Motor neuron (in vitro differentiated cells): ENCODE results near the gene PDE4B. TPM values are rescaled to one million over a fixed set of nuclear protein-coding genes. Genes with fewer than 3 reads are reported as not detected.
A peak's percentile ranks its signal among the peaks of the same experiment; 100 is the strongest.

Experiments used
- ATAC-seq, 8 experiments: fragments of 200-7000 bp; cut with Tn5 transposase; replicated peaks in 6 of 8; 2 replicates each; pipeline ENCODE4 v1.8.0; 2021; ENCODE audit warnings: mild to moderate bottlenecking in 8 of 8, moderate library complexity in 8 of 8
- H3K27ac ChIP-seq, 2 donors: fragments of 250-450 bp; sonication (Bioruptor Pico); 2 replicates each; pipeline ENCODE4 v1.9.0; 2021; ENCODE audit warnings: antibody characterized with exemption in 2 of 2, mild to moderate bottlenecking in 2 of 2, moderate library complexity in 1 of 2
- H3K4me1 ChIP-seq, 2 donors: fragments of 250-450 bp; sonication (Bioruptor Pico); replicated peaks in 1 of 2; 2 replicates each; pipeline ENCODE4 v1.6.1; 2021; ENCODE audit warnings: antibody characterized with exemption in 2 of 2, mild to moderate bottlenecking in 2 of 2, moderate library complexity in 1 of 2
- H3K4me3 ChIP-seq, 5 donors: fragments of 250-450 bp; sonication (Bioruptor Pico); 2 replicates each; pipeline ENCODE4 v1.9.0; 2021; ENCODE audit warnings: antibody characterized with exemption in 5 of 5, mild to moderate bottlenecking in 5 of 5, moderate library complexity in 4 of 5
- WGBS, 10 experiments: fragments of 450-650 bp; shearing (Covaris generic); methylation state at CpG; one replicate each; pipeline ENCODE4 v1.0.0; 2022; 5-methylcytosine and 5-hydroxymethylcytosine counted together
- in situ Hi-C, 9 experiments: fragments of 400-800 bp; cut with MboI; loops; one replicate each; pipeline ENCODE4 v1.15.0; 2021; ENCODE audit warnings: low sequenced_read_pairs in 9 of 9, low pct_unique_long_range_greater_than_20kb in 2 of 9; ENCODE audit not compliant: unreplicated experiment in 9 of 9
- total RNA-seq, 8 experiments: library from RNA; unstranded; fragments of 300-600 nt; gene quantifications; 2 replicates each; pipeline versions ENCODE4 v1.2.3 to v1.2.4, GENCODE V29; 2022

PDE4B gene
- total RNA-seq, 8 experiments from 2014 or later, result 13.9 to 63.1 (median 43.3) TPM

DNA sequence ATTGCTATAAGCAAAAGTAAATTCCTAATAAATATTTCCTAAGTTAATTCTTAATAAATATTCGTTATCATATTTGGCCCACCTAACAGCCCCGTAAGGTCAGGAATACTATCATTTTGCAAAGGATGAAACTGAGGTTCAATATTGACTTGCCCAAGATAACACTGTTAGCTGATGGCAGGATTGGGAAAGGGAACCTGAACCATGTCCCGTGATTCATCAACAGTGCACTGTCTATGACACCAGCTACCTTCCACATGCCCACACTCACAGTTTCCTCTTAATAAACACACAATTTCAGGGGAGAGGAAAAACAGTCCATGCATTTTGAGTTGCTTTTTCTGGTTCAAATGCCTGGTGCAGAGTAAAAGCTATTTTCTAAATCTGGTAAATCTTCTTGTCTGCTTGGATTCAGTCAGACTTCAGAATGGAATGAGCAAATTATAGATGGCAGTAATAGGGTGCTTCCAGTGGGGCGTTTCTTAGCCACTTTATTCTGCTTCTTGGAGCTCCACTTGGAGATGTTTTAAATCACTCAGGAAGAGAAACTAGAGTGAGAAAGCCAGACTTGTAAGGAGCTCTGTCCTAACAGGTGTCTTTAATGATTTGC is 354.6 kb downstream of the PDE4B start:
- in situ Hi-C loops, result no loop called here
- ATAC-seq, result no peak
- Histone ChIP-seq H3K4me1 (no peaks in the 10 kb centered on the region), H3K27ac (no peak overlapping the region), H3K4me3 (no peak overlapping the region)
- 38 to 100% (median 91%) methylated on average over 1 to 4 of the region's 4 CpGs for WGBS, 10 experiments

- ATAC-seq, result no peak
- Histone ChIP-seq H3K4me1 (peaks cover 3 to 4% of the 10 kb centered on the region in 2 donors), H3K27ac (no peak overlapping the region), H3K4me3 (no peak overlapping the region)
- in situ Hi-C loops, result no loop called here
These were observed 359.3 kb downstream of the PDE4B start for GRCh38 chr1:66152034-66152433.

GRCh38 chr1:66154394-66154793 is 361.7 kb downstream of the PDE4B start:
- in situ Hi-C loops, result no loop called here
- 60 to 95% (median 81%) methylated on average over 1 to 3 of the region's 3 CpGs; no CpG with 5 or more reads in 1 of the 10 experiments for WGBS, 10 experiments

GRCh38 chr1:66156144-66156543 is 363.4 kb downstream of the PDE4B start:
- Histone ChIP-seq H3K27ac (no peak overlapping the region), H3K4me3 (no peak overlapping the region), H3K4me1 (peaks cover 3 to 4% of the 10 kb centered on the region in 2 donors)
- no peak for ATAC-seq
- WGBS, 10 experiments, result 7 to 100% (median 88%) methylated on average over 1 of the region's 1 CpG; no CpG with 5 or more reads in 3 of the 10 experiments
- in situ Hi-C loops, result no loop called here

More at GRCh38 chr1:66154394-66154793, 361.7 kb downstream of the PDE4B start:
- no peak for ATAC-seq
- H3K27ac ChIP-seq, result no peak overlapping the region
- H3K4me1 ChIP-seq, result peaks cover 3 to 4% of the 10 kb centered on the region in 2 donors
- H3K4me3 ChIP-seq, result no peak overlapping the region

DNA sequence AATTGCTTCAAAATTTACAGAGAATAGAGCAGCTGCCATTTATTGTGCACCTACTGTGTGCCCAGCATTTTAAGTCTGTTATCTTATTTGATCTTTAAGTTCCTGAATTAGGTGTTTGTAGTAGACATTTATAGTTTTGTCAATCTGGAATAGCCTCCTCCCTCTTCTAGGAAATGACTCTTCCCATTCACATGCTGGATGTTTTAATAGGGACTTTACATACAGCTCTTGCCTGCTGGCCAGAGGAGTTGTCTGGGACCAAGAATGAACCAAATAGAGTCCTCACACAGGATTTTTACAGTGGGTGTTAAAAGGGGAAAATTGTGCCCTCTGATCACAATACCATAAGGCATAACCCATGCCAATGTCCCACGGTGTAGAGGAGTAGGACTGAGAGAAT is 367.1 kb downstream of the PDE4B start:
- peak in 2 of 8 experiments; percentile 78 to 90 for ATAC-seq
- Histone ChIP-seq H3K4me1 (no peaks in the 10 kb centered on the region), H3K27ac (no peak overlapping the region), H3K4me3 (no peak overlapping the region)
- in situ Hi-C loops, result no loop called here
- WGBS, 10 experiments, result 0 to 100% (median 90%) methylated on average over 1 of the region's 1 CpG; no CpG with 5 or more reads in 6 of the 10 experiments

DNA sequence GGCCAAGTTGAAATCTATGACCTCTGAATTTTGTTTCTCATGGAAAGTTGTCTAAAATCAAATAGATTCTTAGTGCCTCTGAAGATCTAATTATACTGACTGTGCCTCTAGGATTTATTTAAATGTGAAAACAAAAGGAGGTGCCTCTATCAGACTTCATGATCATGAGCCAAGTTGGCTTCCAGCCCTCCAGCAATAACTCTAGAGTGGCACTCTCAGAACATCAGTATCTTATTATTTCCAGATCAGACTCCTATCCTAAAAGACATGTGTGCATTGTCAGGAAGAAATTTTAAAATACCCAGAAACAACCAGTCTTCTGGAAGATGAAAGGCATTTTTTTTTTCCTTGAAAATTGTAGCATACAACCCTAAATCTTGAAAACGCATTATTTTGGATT is 368.0 kb downstream of the PDE4B start:
- ATAC-seq, result no peak
- Histone ChIP-seq H3K27ac (no peak overlapping the region), H3K4me3 (no peak overlapping the region), H3K4me1 (no peaks in the 10 kb centered on the region)
- in situ Hi-C loops, result no loop called here
- WGBS, 10 experiments, result 20 to 100% (median 96%) methylated on average over 1 of the region's 1 CpG; no CpG with 5 or more reads in 6 of the 10 experiments

DNA sequence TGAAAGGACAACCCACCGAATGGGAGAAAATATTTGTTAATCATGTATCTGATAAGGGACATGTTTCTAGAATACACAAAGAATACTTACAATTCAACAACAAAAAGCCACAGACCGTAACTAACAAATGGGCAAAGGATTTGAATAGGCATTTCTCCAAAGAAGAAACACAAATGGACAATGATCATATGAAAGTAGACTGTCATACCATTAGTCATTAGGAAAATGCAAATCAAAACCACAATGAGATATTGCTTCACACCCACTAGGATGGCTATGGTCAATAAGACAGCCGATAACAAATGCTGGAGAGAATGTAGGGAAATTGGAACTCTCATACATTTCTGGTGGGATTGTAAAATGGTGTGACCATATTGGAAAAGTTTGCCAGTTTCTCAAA is 374.1 kb downstream of the PDE4B start:
- no peak overlapping the region for H3K27ac ChIP-seq
- peaks cover 20 to 23% of the 10 kb centered on the region in 2 donors for H3K4me1 ChIP-seq
- H3K4me3 ChIP-seq, result no peak overlapping the region
- 0 to 100% (median 93%) methylated on average over 1 to 3 of the region's 3 CpGs for WGBS, 10 experiments
- peak in 2 of 8 experiments; percentile 93 to 94 for ATAC-seq
- in situ Hi-C loops, result no loop called here

DNA sequence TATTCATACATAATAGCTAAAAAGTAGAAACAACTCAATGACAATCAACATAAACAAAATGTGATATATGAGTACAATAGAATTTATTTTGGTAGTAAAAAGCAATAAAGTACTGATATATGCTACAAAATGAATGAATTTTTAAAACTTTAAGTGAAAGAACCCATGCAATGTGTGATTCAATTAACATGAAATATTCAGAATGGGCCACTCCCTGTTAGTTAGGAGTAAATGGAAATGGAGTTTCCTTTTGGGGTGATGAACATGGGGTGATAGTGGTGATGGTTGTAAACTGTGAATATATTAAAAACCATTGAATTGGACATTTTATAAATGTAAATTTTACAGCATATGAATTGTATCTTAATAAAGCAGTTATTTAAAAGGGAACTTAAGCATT is 374.6 kb downstream of the PDE4B start:
- Histone ChIP-seq H3K4me3 (no peak overlapping the region), H3K4me1 (peaks cover 20 to 23% of the 10 kb centered on the region in 2 donors), H3K27ac (no peak overlapping the region)
- ATAC-seq, result peak in 2 of 8 experiments; percentile 77 to 82
- in situ Hi-C loops, result no loop called here

DNA sequence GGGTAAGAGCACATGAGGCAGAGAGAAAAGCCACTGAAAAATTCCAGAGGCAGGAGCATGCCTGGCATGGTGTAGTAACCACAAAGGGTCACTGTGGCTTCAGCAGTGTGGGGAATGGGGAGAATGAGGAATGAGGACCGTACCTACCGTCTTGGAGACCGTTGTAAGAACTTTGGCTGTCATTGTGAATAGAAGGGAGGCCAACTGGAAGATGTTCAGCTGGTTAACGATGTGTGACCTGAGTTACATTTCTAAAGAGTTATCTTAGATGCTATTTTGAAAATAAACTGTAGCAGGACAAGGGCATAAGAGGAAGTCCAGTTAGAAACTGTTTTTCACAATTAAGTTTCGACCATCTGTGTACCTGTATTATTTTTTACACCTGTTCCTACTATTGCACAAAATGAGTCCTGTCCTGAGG is 375.8 kb downstream of the PDE4B start:
- peak in 4 of 8 experiments; percentile 2 to 10 (median 6) for ATAC-seq

GRCh38 chr1:66168948-66169671 is 376.4 kb downstream of the PDE4B start:
- Histone ChIP-seq H3K4me1 (peaks cover 20 to 23% of the 10 kb centered on the region in 2 donors), H3K27ac (peak overlapping the region in 1 of 2 donors; percentile 3), H3K4me3 (peak overlapping the region in 2 of 5 donors; percentile 1 to 5)
- ATAC-seq, result peak in 5 of 8 experiments; percentile 86 to 93 (median 92)
- WGBS, 10 experiments, result 5 to 54% (median 16%) methylated on average over 2 to 6 of the region's 6 CpGs; no CpG with 5 or more reads in 1 of the 10 experiments
- in situ Hi-C loops, result no loop called here

More for the DNA sequence above, 375.8 kb downstream of the PDE4B start:
- in situ Hi-C loops, result no loop called here
- no peak overlapping the region for H3K27ac ChIP-seq
- H3K4me1 ChIP-seq, result peaks cover 20 to 23% of the 10 kb centered on the region in 2 donors
- WGBS, 10 experiments, result 10 to 86% (median 50%) methylated on average over 2 to 5 of the region's 5 CpGs; no CpG with 5 or more reads in 1 of the 10 experiments
- no peak overlapping the region for H3K4me3 ChIP-seq

DNA sequence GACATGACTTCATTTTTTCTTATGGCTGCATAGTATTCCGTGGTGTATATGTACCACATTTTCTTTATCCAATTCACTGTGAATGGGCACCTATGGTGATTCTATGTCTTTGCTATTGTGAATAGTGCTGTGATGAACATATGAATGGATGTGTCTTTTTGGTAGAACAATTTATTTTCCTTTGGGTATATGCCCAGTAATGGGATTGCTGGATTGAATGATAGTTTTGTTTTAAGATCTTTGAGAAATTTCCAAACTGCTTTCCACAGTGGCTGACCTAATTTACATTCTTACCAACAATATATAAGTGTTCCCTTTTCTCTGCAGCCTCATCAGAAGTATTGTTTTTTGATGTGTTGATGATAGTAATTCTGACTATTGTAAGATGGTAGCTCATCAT is 379.6 kb downstream of the PDE4B start:
- Histone ChIP-seq H3K4me1 (peaks cover 42 to 44% of the 10 kb centered on the region in 2 donors), H3K4me3 (no peak overlapping the region)
- ATAC-seq, result no peak

DNA sequence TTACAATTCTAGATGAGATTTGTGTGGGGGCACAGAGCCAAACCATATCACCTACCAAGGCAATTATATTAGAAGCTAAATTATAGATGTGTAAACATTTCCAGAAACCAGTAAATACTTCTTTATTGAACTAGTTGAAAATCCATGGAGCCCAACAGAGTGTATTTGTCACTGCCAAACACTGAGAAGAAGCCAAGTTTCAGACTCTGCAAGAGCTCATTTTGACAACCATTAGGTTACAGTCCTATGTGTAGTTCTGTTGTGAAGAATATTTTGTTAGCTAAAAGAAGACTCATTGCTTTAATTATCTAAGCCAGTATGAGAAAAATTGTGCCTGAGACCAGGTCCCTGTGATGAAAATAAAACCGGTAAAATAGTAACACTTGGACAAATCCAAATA is 382.4 kb downstream of the PDE4B start:
- 40 to 100% (median 96%) methylated on average over 1 of the region's 1 CpG; no CpG with 5 or more reads in 4 of the 10 experiments for WGBS, 10 experiments
- no peak for ATAC-seq
- H3K4me3 ChIP-seq, result no peak overlapping the region
- no peak overlapping the region for H3K27ac ChIP-seq
- in situ Hi-C loops, result no loop called here
- peaks cover 26 to 32% of the 10 kb centered on the region in 2 donors for H3K4me1 ChIP-seq

More for the DNA sequence above, 379.6 kb downstream of the PDE4B start:
- whole genome bisulfite sequencing, 10 experiments, result 60 to 100% (median 89%) methylated on average over 1 of the region's 1 CpG; no CpG with 5 or more reads in 6 of the 10 experiments
- in situ Hi-C loops, result no loop called here
- no peak overlapping the region for H3K27ac ChIP-seq

GRCh38 chr1:66175581-66175980 is 382.9 kb downstream of the PDE4B start:
- in situ Hi-C loops, result no loop called here
- Histone ChIP-seq H3K4me1 (peaks cover 24 to 32% of the 10 kb centered on the region in 2 donors), H3K27ac (peak overlapping the region in 1 of 2 donors; percentile 57), H3K4me3 (no peak overlapping the region)
- WGBS, 10 experiments, result 0 to 100% (median 77%) methylated on average over 1 to 2 of the region's 2 CpGs; no CpG with 5 or more reads in 1 of the 10 experiments
- peak in 5 of 8 experiments; percentile 29 to 49 (median 42) for ATAC-seq
